A204.1 (cell line): ENCODE results near the gene CYP26C1.
A peak's percentile ranks its signal among the peaks of the same experiment; 100 is the strongest.

Source experiments
- FAIRE-seq: peaks from 2 replicates; lab custom pipeline; 2012; peaks lifted over from hg19 to GRCh38; lab: Jason Lieb, UNC

CYP26C1 gene

GRCh38 chr10:93059975-93060886 is at the start of gene CYP26C1:
CYP26C1 (plus strand) TSS chr10:93060798; CDS start chr10:93061264, 466 bp downstream.
- no peak for FAIRE-seq

- no peak for FAIRE-seq
Measured at GRCh38 chr10:93015722-93016121, 44.9 kb upstream of the CYP26C1 start.

- FAIRE-seq, result no peak
Measured at GRCh38 chr10:93023013-93023650, 37.5 kb upstream of the CYP26C1 start.

GRCh38 chr10:93026072-93026471 is 34.5 kb upstream of the CYP26C1 start:
- FAIRE-seq, result no peak

- FAIRE-seq, result no peak
Measured at GRCh38 chr10:93027508-93027907, 33.1 kb upstream of the CYP26C1 start.

GRCh38 chr10:93028883-93029282 is 31.7 kb upstream of the CYP26C1 start:
- FAIRE-seq, result no peak

GRCh38 chr10:93030409-93030808 is 30.2 kb upstream of the CYP26C1 start:
- FAIRE-seq, result peak; percentile 68

- FAIRE-seq, result no peak
Measured at GRCh38 chr10:93032105-93032808, 28.3 kb upstream of the CYP26C1 start.

GRCh38 chr10:93032809-93033137 is 27.8 kb upstream of the CYP26C1 start:
- FAIRE-seq, result no peak

- no peak for FAIRE-seq
Measured at GRCh38 chr10:93034426-93034825, 26.2 kb upstream of the CYP26C1 start.

GRCh38 chr10:93039110-93039509 is 21.5 kb upstream of the CYP26C1 start:
- FAIRE-seq, result no peak

- no peak for FAIRE-seq
Measured at GRCh38 chr10:93039721-93040120, 20.9 kb upstream of the CYP26C1 start.

- FAIRE-seq, result no peak
Measured at GRCh38 chr10:93054486-93054885, 6.1 kb upstream of the CYP26C1 start.

- no peak for FAIRE-seq
Measured at GRCh38 chr10:93058139-93058538, 2.5 kb upstream of the CYP26C1 start.

- FAIRE-seq, result no peak
Measured at GRCh38 chr10:93060887-93061593, 442 bp downstream of the CYP26C1 start.

- FAIRE-seq, result no peak
Measured at GRCh38 chr10:93061594-93062513, 1.3 kb downstream of the CYP26C1 start.

- FAIRE-seq, result no peak
Measured at GRCh38 chr10:93062514-93063143, 2.0 kb downstream of the CYP26C1 start.

- no peak for FAIRE-seq
Measured at GRCh38 chr10:93063144-93063976, 2.8 kb downstream of the CYP26C1 start.

GRCh38 chr10:93063977-93064660 is 3.5 kb downstream of the CYP26C1 start:
- no peak for FAIRE-seq
